Keratinocyte (primary cell): ENCODE measurements around the gene HMCN2. TPM values are rescaled to one million over a fixed set of nuclear protein-coding genes. Genes with fewer than 3 reads are reported as not detected.
"Not testable (repeated sequence)": the region's sequence is repeated elsewhere in the genome, so short reads cannot be mapped to it uniquely, and the experiment has no call there.

ENCODE experiments used
- DNase-seq: peaks from one replicate; pipeline ENCODE4 v3.0.0-alpha.2; 2011; ENCODE audit warnings: low read depth, missing footprints, low spot score
- FAIRE-seq: peaks from 2 replicates; lab custom pipeline; 2011; peaks lifted over from hg19 to GRCh38; lab: Jason Lieb, UNC
- H2AFZ ChIP-seq: 2 replicates; pipeline ENCODE4 v1.6.0; 2012; ENCODE audit warnings: low read length, control low read depth, inconsistent platforms; ENCODE audit not compliant: control insufficient read depth
- H3K27ac ChIP-seq: 2 replicates; pipeline ENCODE4 v1.5.1; 2011; ENCODE audit warnings: low read length; ENCODE audit not compliant: control insufficient read depth, insufficient read depth
- H3K27me3 ChIP-seq: 3 replicates; pipeline ENCODE4 v1.6.0; 2011; ENCODE audit warnings: low read length; ENCODE audit not compliant: control insufficient read depth, insufficient read depth; ENCODE audit errors: extremely low read depth
- H3K36me3 ChIP-seq, 2 experiments: 2 replicates in 1 of 2; 3 replicates in 1 of 2; pipeline ENCODE4 v1.5.1; 2011; ENCODE audit warnings: low read length in 2 of 2, mild to moderate bottlenecking in 1 of 2; ENCODE audit not compliant: control insufficient read depth in 2 of 2, insufficient read depth in 2 of 2; ENCODE audit errors: extremely low read depth in 1 of 2
- H3K4me1 ChIP-seq: 3 replicates; pipeline ENCODE4 v1.5.1; 2011; ENCODE audit warnings: low read length; ENCODE audit not compliant: control insufficient read depth, insufficient read depth; ENCODE audit errors: extremely low read depth
- H3K4me2 ChIP-seq: 3 replicates; pipeline ENCODE4 v1.6.0; 2011; ENCODE audit warnings: low read depth, low read length; ENCODE audit not compliant: control insufficient read depth, insufficient read depth; ENCODE audit errors: extremely low read depth
- H3K4me3 ChIP-seq, 3 experiments: fragments of 200-600 bp in 1 of 3; sonication (generic) in 1 of 3; 2 replicates in 2 of 3; 3 replicates in 1 of 3; pipeline ENCODE4 v1.5.1; 2011 to 2016; ENCODE audit warnings: low read length in 3 of 3, mild to moderate bottlenecking in 3 of 3, control low read depth in 2 of 3, inconsistent platforms in 1 of 3, low read depth in 1 of 3, mixed read lengths in 1 of 3, mixed run types in 1 of 3, moderate library complexity in 1 of 3; ENCODE audit not compliant: control insufficient read depth in 2 of 3, insufficient read depth in 2 of 3; ENCODE audit errors: extremely low read depth in 1 of 3
- H3K79me2 ChIP-seq: 2 replicates; pipeline ENCODE4 v1.6.0; 2012; ENCODE audit warnings: low read length; ENCODE audit not compliant: control insufficient read depth, insufficient read depth
- H3K9ac ChIP-seq: 3 replicates; pipeline ENCODE4 v1.6.0; 2011; ENCODE audit warnings: low read length; ENCODE audit not compliant: control insufficient read depth, insufficient read depth; ENCODE audit errors: extremely low read depth
- H3K9me1 ChIP-seq: 3 replicates; pipeline ENCODE4 v1.6.0; 2011; ENCODE audit warnings: low read length; ENCODE audit not compliant: control insufficient read depth, insufficient read depth; ENCODE audit errors: extremely low read depth
- H3K9me3 ChIP-seq: 2 replicates; pipeline ENCODE4 v1.5.1; 2012; ENCODE audit warnings: low read depth, low read length; ENCODE audit not compliant: control insufficient read depth
- H4K20me1 ChIP-seq: 3 replicates; pipeline ENCODE4 v1.6.0; 2011; ENCODE audit warnings: low read length; ENCODE audit not compliant: control insufficient read depth, insufficient read depth; ENCODE audit errors: extremely low read depth
- CTCF ChIP-seq, 3 experiments: IDR thresholded peaks in 1 of 3; conservative IDR thresholded peaks in 1 of 3; optimal IDR thresholded peaks in 1 of 3; 2 replicates in 2 of 3; 3 replicates in 1 of 3; pipeline versions ENCODE3 to v1.5.1; 2011; ENCODE audit warnings: low read length in 3 of 3, mild to moderate bottlenecking in 3 of 3, moderate library complexity in 2 of 3, control low read depth in 1 of 3, inconsistent platforms in 1 of 3; ENCODE audit not compliant: insufficient read depth in 2 of 3; ENCODE audit errors: extremely low read depth in 1 of 3
- EZH2 ChIP-seq: IDR thresholded peaks from one replicate; pipeline ENCODE4 v1.6.1; 2012; ENCODE audit warnings: inconsistent platforms, mild to moderate bottlenecking, low read length, moderate library complexity
- dilution Hi-C: fragments of 300-500 bp; cut with MboI; formaldehyde crosslinking; loops from one replicate; pipeline ENCODE4 v1.7.0; 2020; ENCODE audit warnings: low sequenced_read_pairs; ENCODE audit not compliant: extremely low pct_ligation_motif_present
- polyA plus RNA-seq, 5 experiments: library from polyadenylated mRNA; depleted of rRNA in 3 of 5; stranded (reverse) in 3 of 5; stranded (forward) in 1 of 5; unstranded in 1 of 5; fragments of >200 nt; gene quantifications; 1 replicate in 1 of 5; 2 replicates in 3 of 5; 3 replicates in 1 of 5; pipeline versions ENCODE4 v1.2.1 to v1.2.3, GENCODE V29; 2011 to 2012; ENCODE audit warnings: missing spikeins in 2 of 5, low read depth in 1 of 5, low replicate concordance in 1 of 5

Gene HMCN2
- polyA plus RNA-seq, 1 donor (not counting 4 experiments of a cell fraction or from before 2014, with no cell fraction given): not detected

GRCh38 chr9:130337318-130337717 is 71.8 kb downstream of the HMCN2 start:
- Histone ChIP-seq H3K4me2 (no peak overlapping the region), H3K4me3 (no peak overlapping the region), H3K9me3 (no peaks in the 10 kb centered on the region), H3K9me1 (no peaks in the 10 kb centered on the region), H3K36me3 (no peaks in the 10 kb centered on the region), H2AFZ (no peak overlapping the region), H4K20me1 (no peaks in the 10 kb centered on the region), H3K27ac (no peak overlapping the region), H3K9ac (no peak overlapping the region), H3K27me3 (peaks cover 8% of the 10 kb centered on the region), H3K79me2 (no peaks in the 10 kb centered on the region), H3K4me1 (no peaks in the 10 kb centered on the region)
- no peak for DNase-seq
- no peak for FAIRE-seq
- dilution Hi-C loops: no loop called here
- no peak for TF ChIP-seq CTCF (optimal IDR thresholded peaks at IDR 0.05 in 1 of 3, IDR thresholded peaks at IDR 0.05 in 1 of 3, conservative IDR thresholded peaks at IDR 0.05 in 1 of 3; ENCODE audit: extremely low read depth in 1 of 3, insufficient read depth in 2 of 3, low read length in 3 of 3)
- TF ChIP-seq EZH2: no peak

GRCh38 chr9:130337784-130338380 is 72.3 kb downstream of the HMCN2 start:
- H4K20me1 ChIP-seq: no peaks in the 10 kb centered on the region

GRCh38 chr9:130338891-130339290 is 73.3 kb downstream of the HMCN2 start:
- FAIRE-seq, H3K4me1 ChIP-seq, H3K79me2 ChIP-seq, H3K36me3 ChIP-seq, H2AFZ ChIP-seq, dilution Hi-C loops, H4K20me1 ChIP-seq, H3K4me2 ChIP-seq, H3K4me3 ChIP-seq, DNase-seq, H3K9me1 ChIP-seq, H3K9me3 ChIP-seq, H3K9ac ChIP-seq, H3K27ac ChIP-seq, H3K27me3 ChIP-seq: not testable (repeated sequence)

More at GRCh38 chr9:130337784-130338380, 72.3 kb downstream of the HMCN2 start:
- H3K9ac ChIP-seq: no peak overlapping the region
- H3K27ac ChIP-seq: no peak overlapping the region
- no peaks in the 10 kb centered on the region for H3K9me1 ChIP-seq
- H2AFZ ChIP-seq: no peak overlapping the region
- no peak overlapping the region for H3K4me3 ChIP-seq
- no peaks in the 10 kb centered on the region for H3K4me1 ChIP-seq
- DNase-seq (no peak), FAIRE-seq (no peak)
- dilution Hi-C loops: no loop called here
- H3K36me3 ChIP-seq: no peaks in the 10 kb centered on the region
- no peaks in the 10 kb centered on the region for H3K79me2 ChIP-seq
- TF ChIP-seq EZH2 (no peak), CTCF (optimal IDR thresholded peaks at IDR 0.05 in 1 of 3, IDR thresholded peaks at IDR 0.05 in 1 of 3, conservative IDR thresholded peaks at IDR 0.05 in 1 of 3; ENCODE audit: extremely low read depth in 1 of 3, insufficient read depth in 2 of 3, low read length in 3 of 3) (no peak)
- H3K4me2 ChIP-seq: no peak overlapping the region
- H3K27me3 ChIP-seq: peaks cover 5% of the 10 kb centered on the region
- no peaks in the 10 kb centered on the region for H3K9me3 ChIP-seq
